Measurements from ENCODE around the gene STAC3. TPM values are rescaled to one million over a fixed set of nuclear protein-coding genes. Genes with fewer than 3 reads are reported as not detected.

STAC3 gene
- total RNA-seq, 2 donors from 2014 or later, result 0.27 to 0.56 TPM

- H3K9me3 ChIP-seq, result no peaks in the 10 kb centered on the region
- ATAC-seq (ENCODE audit: insufficient number of reproducible peaks, low FRiP score, low read depth) (no peak), DNase-seq (ENCODE audit: low spot score) (no peak)
- H3K27me3 ChIP-seq (replicated peaks; ENCODE audit: insufficient read depth), result no peaks in the 10 kb centered on the region
- peak overlapping the region; percentile 37 to 47 for H3K27ac ChIP-seq
- H3K4me3 ChIP-seq, result no peak overlapping the region
- H3K4me1 ChIP-seq (ENCODE audit: control insufficient read depth in 1 of 2, low read depth in 2 of 2), result peaks cover 5 to 29% of the 10 kb centered on the region in 2 donors
- H3K36me3 ChIP-seq, result peaks cover 87% of the 10 kb centered on the region
- TF ChIP-seq, protein P1, sequence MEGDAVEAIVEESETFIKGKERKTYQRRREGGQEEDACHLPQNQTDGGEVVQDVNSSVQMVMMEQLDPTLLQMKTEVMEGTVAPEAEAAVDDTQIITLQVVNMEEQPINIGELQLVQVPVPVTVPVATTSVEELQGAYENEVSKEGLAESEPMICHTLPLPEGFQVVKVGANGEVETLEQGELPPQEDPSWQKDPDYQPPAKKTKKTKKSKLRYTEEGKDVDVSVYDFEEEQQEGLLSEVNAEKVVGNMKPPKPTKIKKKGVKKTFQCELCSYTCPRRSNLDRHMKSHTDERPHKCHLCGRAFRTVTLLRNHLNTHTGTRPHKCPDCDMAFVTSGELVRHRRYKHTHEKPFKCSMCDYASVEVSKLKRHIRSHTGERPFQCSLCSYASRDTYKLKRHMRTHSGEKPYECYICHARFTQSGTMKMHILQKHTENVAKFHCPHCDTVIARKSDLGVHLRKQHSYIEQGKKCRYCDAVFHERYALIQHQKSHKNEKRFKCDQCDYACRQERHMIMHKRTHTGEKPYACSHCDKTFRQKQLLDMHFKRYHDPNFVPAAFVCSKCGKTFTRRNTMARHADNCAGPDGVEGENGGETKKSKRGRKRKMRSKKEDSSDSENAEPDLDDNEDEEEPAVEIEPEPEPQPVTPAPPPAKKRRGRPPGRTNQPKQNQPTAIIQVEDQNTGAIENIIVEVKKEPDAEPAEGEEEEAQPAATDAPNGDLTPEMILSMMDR (IDR thresholded peaks at IDR 0.05), result no peak
These were observed 43.0 kb downstream of the STAC3 start for GRCh38 chr12:57207731-57208630.

GRCh38 chr12:57205931-57206330, 45.1 kb downstream of the STAC3 start:
- Histone ChIP-seq H3K36me3 (peaks cover 97% of the 10 kb centered on the region), H3K4me1 (ENCODE audit: control insufficient read depth in 1 of 2, low read depth in 2 of 2) (peaks cover 0 to 10% of the 10 kb centered on the region in 2 donors), H3K9me3 (no peaks in the 10 kb centered on the region), H3K4me3 (no peak overlapping the region), H3K27me3 (replicated peaks; ENCODE audit: insufficient read depth) (no peaks in the 10 kb centered on the region), H3K27ac (no peak overlapping the region)
- TF ChIP-seq, protein P1 (IDR thresholded peaks at IDR 0.05), result no peak
- ATAC-seq (ENCODE audit: insufficient number of reproducible peaks, low FRiP score, low read depth) (no peak), DNase-seq (ENCODE audit: low spot score) (no peak)

DNA sequence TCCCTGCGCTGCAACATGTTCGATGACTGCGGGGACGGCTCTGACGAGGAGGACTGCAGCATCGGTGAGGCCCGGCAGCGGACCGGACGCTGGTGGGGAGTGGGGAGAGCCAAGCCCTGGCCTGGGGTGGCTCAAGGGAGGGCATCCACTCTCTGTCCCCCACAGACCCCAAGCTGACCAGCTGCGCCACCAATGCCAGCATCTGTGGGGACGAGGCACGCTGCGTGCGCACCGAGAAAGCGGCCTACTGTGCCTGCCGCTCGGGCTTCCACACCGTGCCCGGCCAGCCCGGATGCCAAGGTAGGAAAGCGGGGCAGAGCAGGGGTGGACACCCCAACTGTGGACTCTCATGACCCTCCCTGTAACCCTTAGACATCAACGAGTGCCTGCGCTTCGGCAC, 45.8 kb downstream of the STAC3 start:
- Histone ChIP-seq H3K36me3 (peaks cover 95% of the 10 kb centered on the region), H3K27me3 (replicated peaks; ENCODE audit: insufficient read depth) (no peaks in the 10 kb centered on the region), H3K4me1 (ENCODE audit: control insufficient read depth in 1 of 2, low read depth in 2 of 2) (peaks cover 0 to 10% of the 10 kb centered on the region in 2 donors), H3K27ac (no peak overlapping the region), H3K4me3 (no peak overlapping the region), H3K9me3 (no peaks in the 10 kb centered on the region)
- ATAC-seq (ENCODE audit: insufficient number of reproducible peaks, low FRiP score, low read depth) (no peak), DNase-seq (ENCODE audit: low spot score) (no peak)
- TF ChIP-seq, protein P1 (IDR thresholded peaks at IDR 0.05), result no peak

DNA sequence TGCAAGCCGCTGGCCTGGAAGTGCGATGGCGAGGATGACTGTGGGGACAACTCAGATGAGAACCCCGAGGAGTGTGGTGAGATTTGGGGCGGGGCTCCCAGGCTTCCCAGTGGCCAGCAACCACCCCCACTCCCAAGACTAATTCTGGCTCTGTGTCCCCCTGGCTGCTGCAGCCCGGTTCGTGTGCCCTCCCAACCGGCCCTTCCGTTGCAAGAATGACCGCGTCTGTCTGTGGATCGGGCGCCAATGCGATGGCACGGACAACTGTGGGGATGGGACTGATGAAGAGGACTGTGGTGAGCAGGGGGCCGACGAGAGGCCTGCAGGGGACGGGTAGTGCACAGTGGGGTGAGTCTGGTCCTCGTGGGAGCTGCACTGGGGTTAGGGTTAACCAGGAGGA, 46.5 kb downstream of the STAC3 start:
- Histone ChIP-seq H3K36me3 (peaks cover 95% of the 10 kb centered on the region), H3K4me3 (no peak overlapping the region), H3K27ac (no peak overlapping the region), H3K27me3 (replicated peaks; ENCODE audit: insufficient read depth) (no peaks in the 10 kb centered on the region), H3K4me1 (ENCODE audit: control insufficient read depth in 1 of 2, low read depth in 2 of 2) (peaks cover 0 to 10% of the 10 kb centered on the region in 2 donors), H3K9me3 (no peaks in the 10 kb centered on the region)
- no peak for DNase-seq (ENCODE audit: low spot score)
- no peak for ATAC-seq (ENCODE audit: insufficient number of reproducible peaks, low FRiP score, low read depth)
- TF ChIP-seq, protein P1 (IDR thresholded peaks at IDR 0.05), result no peak

DNA sequence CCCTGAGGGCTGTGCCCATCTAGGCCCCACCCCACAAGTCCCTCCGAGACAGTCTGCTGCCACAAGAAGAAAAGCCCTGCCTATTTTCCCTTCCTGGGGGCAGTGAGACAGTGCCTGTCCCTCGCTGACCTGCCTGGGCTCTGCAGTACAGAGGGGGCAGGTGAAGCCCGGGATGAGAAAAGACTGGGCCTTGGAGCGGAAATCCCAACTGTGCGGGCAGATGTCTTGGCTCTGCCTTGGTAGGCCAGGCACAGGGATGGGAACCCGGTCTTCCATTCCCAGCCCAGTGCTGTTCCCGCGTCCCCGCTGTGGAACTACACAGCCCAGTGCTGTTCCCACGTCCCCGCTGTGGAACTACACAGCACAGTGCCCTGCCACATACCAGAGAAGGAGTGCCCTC, 47.2 kb downstream of the STAC3 start:
- DNase-seq (ENCODE audit: low spot score) (no peak), ATAC-seq (ENCODE audit: insufficient number of reproducible peaks, low FRiP score, low read depth) (no peak)
- no peaks in the 10 kb centered on the region for H3K27me3 ChIP-seq (replicated peaks; ENCODE audit: insufficient read depth)
- peaks cover 0 to 9% of the 10 kb centered on the region in 2 donors for H3K4me1 ChIP-seq (ENCODE audit: control insufficient read depth in 1 of 2, low read depth in 2 of 2)
- H3K9me3 ChIP-seq, result no peaks in the 10 kb centered on the region
- no peak overlapping the region for H3K4me3 ChIP-seq
- peaks cover 95% of the 10 kb centered on the region for H3K36me3 ChIP-seq
- no peak overlapping the region for H3K27ac ChIP-seq
- TF ChIP-seq, protein P1 (IDR thresholded peaks at IDR 0.05), result no peak
